Measurements from ENCODE around the gene SNRNP70. TPM values are rescaled to one million over a fixed set of nuclear protein-coding genes. Genes with fewer than 3 reads are reported as not detected.

Gene SNRNP70
- total and polyA plus RNA-seq, 10 of the 15 experiments (the other 5 are each of a cell fraction or from before 2014, with no cell fraction given): 2.7 to 453 (median 159) TPM

DNA sequence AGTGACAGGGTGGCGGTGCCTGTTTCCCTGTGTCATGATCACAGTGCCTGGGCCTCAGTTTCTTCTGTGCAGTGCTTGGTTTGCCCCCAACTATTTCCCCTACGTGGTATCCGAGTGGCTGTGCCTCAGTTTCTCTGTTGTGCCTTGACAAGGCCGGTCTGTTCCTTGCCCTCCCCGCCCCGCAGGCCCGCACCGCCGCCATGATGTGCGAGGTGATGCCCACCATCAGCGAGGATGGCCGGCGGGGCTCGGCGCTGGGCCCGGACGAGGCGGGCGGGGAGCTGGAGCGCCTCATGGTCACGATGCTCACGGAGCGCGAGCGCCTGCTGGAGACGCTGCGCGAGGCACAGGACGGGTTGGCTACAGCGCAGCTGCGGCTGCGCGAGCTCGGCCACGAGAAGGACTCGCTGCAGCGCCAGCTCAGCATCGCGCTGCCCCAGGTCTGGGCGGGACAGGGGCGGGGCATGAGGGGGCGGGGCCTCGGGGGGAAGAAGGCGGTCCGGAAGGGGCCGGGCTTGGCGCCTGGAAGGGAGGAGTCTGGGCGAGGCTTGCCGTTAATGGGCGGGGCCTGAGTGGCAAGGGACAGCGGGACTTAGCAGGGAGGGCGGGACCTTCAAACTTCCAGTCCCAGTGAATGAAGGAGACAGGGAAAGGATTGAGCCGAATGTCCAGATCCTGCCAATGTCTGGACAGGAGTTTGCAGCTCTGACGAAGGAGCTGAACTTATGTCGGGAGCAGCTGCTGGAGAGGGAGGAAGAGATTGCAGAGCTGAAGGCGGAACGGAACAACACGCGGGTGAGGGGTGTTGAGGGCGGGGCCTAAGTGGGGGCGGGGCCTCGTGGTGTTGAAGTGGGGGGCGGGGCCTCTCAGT lies 42.7 kb downstream of the SNRNP70 start:
- FAIRE-seq (peak; percentile 87), DNase-seq (ENCODE audit: low read depth, low spot score) (peak; percentile 83), ATAC-seq (peak; percentile 99)
- intact Hi-C loops (cut with micrococcal nuclease; ENCODE audit: unreplicated experiment): no loop called here
- WGBS (ENCODE audit: insufficient coverage, insufficient replicate concordance, low lambda C conversion rate, missing lambda C conversion rate): 14% methylated on average over 46 of the region's 63 CpGs
- H3K27me3 ChIP-seq (replicated peaks in 1 of 2; ENCODE audit: control insufficient read depth in 2 of 2, insufficient read depth in 2 of 2, low read length in 1 of 2): no peaks in the 10 kb centered on the region
- CTCF ChIA-PET: interaction anchor here (0.6 to 2.2 kb wide), 6 partner anchors 14 to 135 kb away, joined by 3 to 13 read pairs (median 4); partner anchors contain the start of genes GYS1, LIN7B and RUVBL2
- peak overlapping the region; percentile 52; the same call in 1 of the 2 replicates for H3K4me2 ChIP-seq (ENCODE audit: control insufficient read depth, insufficient read depth)
- no peaks in the 10 kb centered on the region for H3K79me2 ChIP-seq (ENCODE audit: control insufficient read depth, insufficient read depth, low read length)
- POLR2A ChIA-PET: interaction anchor here (0.6 to 1.4 kb wide), 8 partner anchors 10 to 536 kb away, joined by 3 to 6 read pairs (median 4); partner anchors contain the start of gene LIN7B
- RAD21 ChIA-PET (ENCODE audit: unreplicated experiment): interaction anchor here (0.6 to 1.4 kb wide), 5 partner anchors 13 to 81 kb away, joined by 3 to 7 read pairs (median 4); partner anchors contain the start of gene LIN7B
- peak overlapping the region; percentile 92 for H2AFZ ChIP-seq (ENCODE audit: control insufficient read depth, low read depth, low read length)
- peaks cover 3% of the 10 kb centered on the region; the same call in 1 of the 2 replicates for H3K4me1 ChIP-seq (ENCODE audit: control insufficient read depth, insufficient read depth, low read length)
- BruUV-seq (replicated peaks): no TSS peak
- no peak overlapping the region for H3K27ac ChIP-seq (ENCODE audit: control insufficient read depth, insufficient read depth)
- in situ Hi-C loops (cut with MboI): no loop called here
- no peaks in the 10 kb centered on the region for H3K36me3 ChIP-seq (ENCODE audit: control insufficient read depth in 2 of 2, insufficient read depth in 2 of 2, low read length in 1 of 2)
- SMC1A ChIA-PET (ENCODE audit: uncharacterized antibody, unreplicated experiment): interaction anchor here (0.8 kb wide), 1 partner anchor 30 kb away, joined by 3 read pairs; no protein-coding TSS in a partner anchor
- H3K4me3 ChIP-seq: peak overlapping the region; percentile 59; the same call in 1 of the 2 replicates
- H4K20me1 ChIP-seq (ENCODE audit: control insufficient read depth, insufficient read depth): no peaks in the 10 kb centered on the region
- no peaks in the 10 kb centered on the region; the same call in 2 of the 3 replicates for H3K9me3 ChIP-seq (replicated peaks; ENCODE audit: control insufficient read depth, insufficient read depth, low read length)
- no peak overlapping the region for H3K9ac ChIP-seq (ENCODE audit: control insufficient read depth, insufficient read depth, low read length)
- TF ChIP-seq JUNB (IDR thresholded peaks at IDR 0.05) (no peak), RB1 (IDR thresholded peaks at IDR 0.05; ENCODE audit: borderline replicate concordance) (no peak), NR2F1 (conservative IDR thresholded peaks at IDR 0.05) (no peak), SIN3A (IDR thresholded peaks at IDR 0.05; ENCODE audit: low read depth, low read length) (peak; percentile 90), USF2 (IDR thresholded peaks at IDR 0.05; ENCODE audit: borderline replicate concordance, low read depth, low read length) (no peak), STAT1 (conservative IDR thresholded peaks at IDR 0.05) (0 out of 2 replicates have a peak, but pooled peaks have one; percentile 20), MTA3 (IDR thresholded peaks at IDR 0.05; ENCODE audit: borderline replicate concordance, low read length) (no peak), SMARCA5 (IDR thresholded peaks at IDR 0.05) (no peak), CREM (IDR thresholded peaks at IDR 0.05; ENCODE audit: low read depth) (no peak), ZNF24 (IDR thresholded peaks at IDR 0.05) (no peak), KDM1A (IDR thresholded peaks at IDR 0.05; ENCODE audit: borderline replicate concordance) (no peak), GATAD2B (conservative IDR thresholded peaks at IDR 0.05; ENCODE audit: low read depth) (no peak), HSF1 (IDR thresholded peaks at IDR 0.05; ENCODE audit: low read depth, low read length) (no peak), POU2F2 (IDR thresholded peaks at IDR 0.05; ENCODE audit: borderline replicate concordance, low read depth, low read length) (no peak), TCF3 (IDR thresholded peaks at IDR 0.05; ENCODE audit: borderline replicate concordance, insufficient read depth, low read depth, low read length) (no peak), PKNOX1 (IDR thresholded peaks at IDR 0.05) (peak; percentile 84)
- TF ChIP-seq, protein P1, sequence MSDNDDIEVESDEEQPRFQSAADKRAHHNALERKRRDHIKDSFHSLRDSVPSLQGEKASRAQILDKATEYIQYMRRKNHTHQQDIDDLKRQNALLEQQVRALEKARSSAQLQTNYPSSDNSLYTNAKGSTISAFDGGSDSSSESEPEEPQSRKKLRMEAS (IDR thresholded peaks at IDR 0.05; ENCODE audit: low read depth, low read length): peak; percentile 94
- TF ChIP-seq, protein P2, sequence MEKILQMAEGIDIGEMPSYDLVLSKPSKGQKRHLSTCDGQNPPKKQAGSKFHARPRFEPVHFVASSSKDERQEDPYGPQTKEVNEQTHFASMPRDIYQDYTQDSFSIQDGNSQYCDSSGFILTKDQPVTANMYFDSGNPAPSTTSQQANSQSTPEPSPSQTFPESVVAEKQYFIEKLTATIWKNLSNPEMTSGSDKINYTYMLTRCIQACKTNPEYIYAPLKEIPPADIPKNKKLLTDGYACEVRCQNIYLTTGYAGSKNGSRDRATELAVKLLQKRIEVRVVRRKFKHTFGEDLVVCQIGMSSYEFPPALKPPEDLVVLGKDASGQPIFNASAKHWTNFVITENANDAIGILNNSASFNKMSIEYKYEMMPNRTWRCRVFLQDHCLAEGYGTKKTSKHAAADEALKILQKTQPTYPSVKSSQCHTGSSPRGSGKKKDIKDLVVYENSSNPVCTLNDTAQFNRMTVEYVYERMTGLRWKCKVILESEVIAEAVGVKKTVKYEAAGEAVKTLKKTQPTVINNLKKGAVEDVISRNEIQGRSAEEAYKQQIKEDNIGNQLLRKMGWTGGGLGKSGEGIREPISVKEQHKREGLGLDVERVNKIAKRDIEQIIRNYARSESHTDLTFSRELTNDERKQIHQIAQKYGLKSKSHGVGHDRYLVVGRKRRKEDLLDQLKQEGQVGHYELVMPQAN (conservative IDR thresholded peaks at IDR 0.05): peak; percentile 90

Measured in GM12878 (cell line).